Neural progenitor cell (in vitro differentiated cells): ENCODE results near the gene HOXD3.

ENCODE experiments used
- CTCF ChIP-seq: fragments of 200-600 bp; sonication (generic); IDR thresholded peaks from 2 replicates; pipeline ENCODE4 v1.5.1; 2017; ENCODE audit warnings: antibody characterized with exemption, mild to moderate bottlenecking
- EZH2phosphoT487 ChIP-seq: fragments of 200-600 bp; sonication (generic); IDR thresholded peaks from 2 replicates; pipeline ENCODE4 v1.6.1; 2017; ENCODE audit warnings: antibody characterized with exemption

GRCh38 chr2:176193048-176193447 lies 35.9 kb downstream of the HOXD3 start:
- TF ChIP-seq EZH2phosphoT487 (no peak), CTCF (no peak)
